ENCODE data around the gene SYNE1. TPM values are rescaled to one million over a fixed set of nuclear protein-coding genes. Genes with fewer than 3 reads are reported as not detected.

The SYNE1 gene
- polyA plus RNA-seq, 10 donors = 76.7 to 131 (median 86.4) TPM

- DNase-seq = no peak
Observed at GRCh38 chr6:152295920-152296319, 341.2 kb downstream of the SYNE1 start.

- DNase-seq = peak in 1 of 3 donors; percentile 42
Observed at GRCh38 chr6:152295346-152295745, 341.8 kb downstream of the SYNE1 start.

- no peak for DNase-seq
Observed at GRCh38 chr6:152293404-152293803, 343.8 kb downstream of the SYNE1 start.

GRCh38 chr6:152292555-152292954 is 344.6 kb downstream of the SYNE1 start:
- no peak for DNase-seq

GRCh38 chr6:152290693-152291092 is 346.5 kb downstream of the SYNE1 start:
- DNase-seq = no peak

GRCh38 chr6:152277826-152278329 is 359.3 kb downstream of the SYNE1 start:
- DNase-seq = peak in 2 of 3 donors; percentile 27 to 29

GRCh38 chr6:152273638-152274037 is 363.5 kb downstream of the SYNE1 start:
- peak in 2 of 3 donors; percentile 32 to 37 for DNase-seq

- DNase-seq = peak in 1 of 3 donors; percentile 28
Observed at GRCh38 chr6:152273002-152273401, 364.2 kb downstream of the SYNE1 start.

GRCh38 chr6:152272486-152272885 is 364.7 kb downstream of the SYNE1 start:
- no peak for DNase-seq

- DNase-seq = peak; percentile 37 to 65 (median 37)
Observed at GRCh38 chr6:152271776-152272464, 365.2 kb downstream of the SYNE1 start.

GRCh38 chr6:152270301-152270925 is 366.7 kb downstream of the SYNE1 start:
- no peak for DNase-seq

- DNase-seq = no peak
Observed at GRCh38 chr6:152268846-152269442, 368.2 kb downstream of the SYNE1 start.

- DNase-seq = peak in 1 of 3 donors; percentile 40
Observed at GRCh38 chr6:152267967-152268845, 369.0 kb downstream of the SYNE1 start.

GRCh38 chr6:152265651-152266050 is 371.5 kb downstream of the SYNE1 start:
- no peak for DNase-seq

GRCh38 chr6:152263582-152263981 is 373.6 kb downstream of the SYNE1 start:
- DNase-seq = no peak

GRCh38 chr6:152261179-152261578 is 376.0 kb downstream of the SYNE1 start:
- peak in 1 of 3 donors; percentile 23 for DNase-seq

- DNase-seq = no peak
Observed at GRCh38 chr6:152259234-152259633, 377.9 kb downstream of the SYNE1 start.

GRCh38 chr6:152257581-152257980 is 379.6 kb downstream of the SYNE1 start:
- DNase-seq = no peak

- no peak for DNase-seq
Observed at GRCh38 chr6:152250127-152250526, 387.0 kb downstream of the SYNE1 start.

GRCh38 chr6:152248980-152249379 is 388.2 kb downstream of the SYNE1 start:
- no peak for DNase-seq

- DNase-seq = no peak
Observed at GRCh38 chr6:152246554-152247337, 390.4 kb downstream of the SYNE1 start.
